HG03097 (cell line): ENCODE results near the gene SIN3B.

Experiments used
- ATAC-seq: cut with Tn5 transposase; IDR thresholded peaks from one replicate; pipeline ENCODE4 v1.9.1; 2021; ENCODE audit not compliant: unreplicated experiment, low FRiP score

Gene SIN3B

GRCh38 chr19:16822648-16823047, 6.5 kb upstream of the SIN3B start:
- ATAC-seq = no peak

GRCh38 chr19:16824658-16825311, 4.4 kb upstream of the SIN3B start:
- ATAC-seq = no peak

GRCh38 chr19:16825312-16826052, 3.7 kb upstream of the SIN3B start:
- no peak for ATAC-seq

- no peak for ATAC-seq
These were observed 658 bp downstream of the SIN3B start for GRCh38 chr19:16829822-16830289.

GRCh38 chr19:16830679-16831078, 1.5 kb downstream of the SIN3B start:
- ATAC-seq = no peak

- no peak for ATAC-seq
These were observed 2.3 kb downstream of the SIN3B start for GRCh38 chr19:16831531-16831930.

- no peak for ATAC-seq
These were observed 5.5 kb downstream of the SIN3B start for GRCh38 chr19:16834747-16835146.

GRCh38 chr19:16836115-16837034, 7.2 kb downstream of the SIN3B start:
- ATAC-seq = no peak

GRCh38 chr19:16837035-16837362, 7.8 kb downstream of the SIN3B start:
- ATAC-seq = no peak

- ATAC-seq = no peak
These were observed 12.3 kb downstream of the SIN3B start for GRCh38 chr19:16841391-16841926.

- no peak for ATAC-seq
These were observed 17.7 kb downstream of the SIN3B start for GRCh38 chr19:16846901-16847300.

- ATAC-seq = no peak
These were observed 18.2 kb downstream of the SIN3B start for GRCh38 chr19:16847430-16847829.

GRCh38 chr19:16849168-16849567, 20.0 kb downstream of the SIN3B start:
- ATAC-seq = no peak

- ATAC-seq = no peak
These were observed 20.9 kb downstream of the SIN3B start for GRCh38 chr19:16850133-16850532.

- no peak for ATAC-seq
These were observed 22.0 kb downstream of the SIN3B start for GRCh38 chr19:16851031-16851712.

GRCh38 chr19:16853066-16853465, 23.9 kb downstream of the SIN3B start:
- ATAC-seq = no peak

- ATAC-seq = no peak
These were observed 26.9 kb downstream of the SIN3B start for GRCh38 chr19:16856091-16856490.

- no peak for ATAC-seq
These were observed 30.4 kb downstream of the SIN3B start for GRCh38 chr19:16859626-16860025.

GRCh38 chr19:16860118-16860517, 30.9 kb downstream of the SIN3B start:
- no peak for ATAC-seq

GRCh38 chr19:16861011-16861410, 31.8 kb downstream of the SIN3B start:
- ATAC-seq = no peak
